Astrocyte (in vitro differentiated cells and primary cell): ENCODE measurements around the gene ZSWIM7.

ENCODE experiments used
- CTCF ChIP-seq: IDR thresholded peaks from 2 replicates; pipeline ENCODE4 v1.5.1; 2011; ENCODE audit warnings: low read depth, mild to moderate bottlenecking, inconsistent platforms, low read length, moderate library complexity; ENCODE audit not compliant: insufficient read depth
- EZH2 ChIP-seq: IDR thresholded peaks from 2 replicates; pipeline ENCODE4 v1.6.1; 2012; ENCODE audit warnings: mild to moderate bottlenecking, low read length, inconsistent platforms; ENCODE audit not compliant: insufficient read depth

GRCh38 chr17:16046966-16047365 is 47.5 kb upstream of the ZSWIM7 start:
- TF ChIP-seq CTCF (no peak), EZH2 (no peak)
